Measurements from ENCODE around the gene QPCTL. TPM values are rescaled to one million over a fixed set of nuclear protein-coding genes. Genes with fewer than 3 reads are reported as not detected.

The QPCTL gene
- polyA plus RNA-seq, 1 of the 3 experiments (the other 2 are of a cell fraction): 17.6 TPM

DNA sequence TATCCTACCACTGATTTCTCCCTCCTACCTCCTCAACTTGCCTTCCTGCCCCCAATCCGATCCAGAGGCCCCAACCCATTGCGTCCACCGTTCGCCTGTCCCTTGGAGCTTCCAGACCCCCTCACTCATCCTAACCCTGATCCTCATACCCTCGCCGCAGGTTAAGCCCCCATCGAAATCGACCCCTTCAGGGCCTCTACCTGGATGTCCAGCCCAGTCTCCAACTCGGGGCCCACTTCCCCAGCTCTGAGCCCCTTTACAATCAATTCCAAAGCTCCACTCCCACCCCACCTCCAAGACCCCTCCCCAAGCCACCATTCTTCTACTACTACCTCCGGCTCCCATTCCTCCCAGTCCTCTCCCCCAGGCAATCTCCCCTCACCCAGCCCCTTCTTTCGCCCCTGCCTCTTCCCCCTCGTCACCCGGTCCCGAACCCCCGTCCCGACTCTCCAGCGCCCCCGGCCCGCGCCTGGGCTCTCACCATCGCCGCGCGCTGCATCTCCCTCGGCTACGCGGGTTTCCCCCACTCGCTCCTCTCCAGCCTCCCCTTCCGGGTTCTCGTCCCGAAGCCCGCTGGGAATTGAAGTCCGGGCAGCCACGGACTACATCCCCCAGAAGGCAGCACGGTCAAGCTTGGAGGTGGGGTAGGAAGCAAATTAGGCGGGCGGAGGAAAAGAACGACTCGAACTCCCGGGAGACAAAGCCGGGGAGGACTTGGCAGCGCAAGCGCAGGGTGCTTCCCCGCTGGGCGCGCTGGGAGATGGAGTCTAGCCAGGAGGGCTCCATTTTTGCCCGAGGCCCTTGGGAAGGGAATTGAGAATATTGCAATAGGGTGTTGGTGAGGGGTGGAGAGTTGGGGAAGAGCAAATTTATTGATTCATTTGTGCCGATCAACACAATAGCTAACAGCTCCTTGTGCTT, 38.2 kb downstream of the QPCTL start, which contains the start of gene FBXO46 (continued):
- no peak for TF ChIP-seq REST (IDR thresholded peaks at IDR 0.05; ENCODE audit: low read depth, low read length)
- TF ChIP-seq, protein P1, sequence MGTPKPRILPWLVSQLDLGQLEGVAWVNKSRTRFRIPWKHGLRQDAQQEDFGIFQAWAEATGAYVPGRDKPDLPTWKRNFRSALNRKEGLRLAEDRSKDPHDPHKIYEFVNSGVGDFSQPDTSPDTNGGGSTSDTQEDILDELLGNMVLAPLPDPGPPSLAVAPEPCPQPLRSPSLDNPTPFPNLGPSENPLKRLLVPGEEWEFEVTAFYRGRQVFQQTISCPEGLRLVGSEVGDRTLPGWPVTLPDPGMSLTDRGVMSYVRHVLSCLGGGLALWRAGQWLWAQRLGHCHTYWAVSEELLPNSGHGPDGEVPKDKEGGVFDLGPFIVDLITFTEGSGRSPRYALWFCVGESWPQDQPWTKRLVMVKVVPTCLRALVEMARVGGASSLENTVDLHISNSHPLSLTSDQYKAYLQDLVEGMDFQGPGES (IDR thresholded peaks at IDR 0.05; ENCODE audit: low read depth, low read length): no peak

- 96% methylated on average over 56 of the region's 59 CpGs for WGBS (ENCODE audit: low lambda C conversion rate)
- POLR2A ChIA-PET: no interaction called here
- Histone ChIP-seq H3K79me2 (ENCODE audit: insufficient read depth) (peaks cover 27% of the 10 kb centered on the region), H3F3A (replicated peaks; ENCODE audit: insufficient read depth) (no peaks in the 10 kb centered on the region), H3K9me3 (no peaks in the 10 kb centered on the region), H3K9ac (no peak within 1 kb of the TSS), H3K27me3 (ENCODE audit: insufficient read depth) (no peaks in the 10 kb centered on the region), H2AFZ (ENCODE audit: low read depth) (no peak within 1 kb of the TSS), H3K36me3 (replicated peaks in 1 of 2; ENCODE audit: control insufficient read depth in 1 of 2, insufficient read depth in 2 of 2, low read length in 1 of 2) (no peaks in the 10 kb centered on the region), H3K4me3 (ENCODE audit: low read depth in 2 of 2, low read length in 1 of 2) (no peak within 1 kb of the TSS), H4K20me1 (ENCODE audit: insufficient read depth) (no peaks in the 10 kb centered on the region), H3K27ac (ENCODE audit: low read depth in 2 of 2, low read length in 1 of 2) (no peak within 1 kb of the TSS), H3K4me2 (no peak within 1 kb of the TSS), H3K9me2 (no peaks in the 10 kb centered on the region), H3K4me1 (ENCODE audit: control insufficient read depth in 1 of 2, insufficient read depth in 2 of 2, low read depth in 1 of 2, low read length in 1 of 2) (peaks cover 0 to 3% of the 10 kb centered on the region in 2 experiments; a peak in 1 of 4 replicates)
- TF ChIP-seq POLR2AphosphoS5 (IDR thresholded peaks at IDR 0.05; ENCODE audit: low read depth, low read length) (no peak), RCOR1 (IDR thresholded peaks at IDR 0.05; ENCODE audit: low read length) (no peak), SIN3A (IDR thresholded peaks at IDR 0.05; ENCODE audit: borderline replicate concordance, low read depth, low read length) (no peak), EP300 (IDR thresholded peaks at IDR 0.05; ENCODE audit: borderline replicate concordance in 1 of 2, low read depth in 1 of 2, low read length in 1 of 2) (no peak), ELF1 (IDR thresholded peaks at IDR 0.05) (no peak), MXI1 (IDR thresholded peaks at IDR 0.05; ENCODE audit: low read depth, low read length) (no peak), RXRA (IDR thresholded peaks at IDR 0.05; ENCODE audit: borderline replicate concordance, low read depth) (no peak), FOSL2 (IDR thresholded peaks at IDR 0.05; ENCODE audit: borderline replicate concordance, low read depth) (no peak), FOXJ3 (CRISPR knock-in tag; IDR thresholded peaks at IDR 0.05) (no peak), RFX5 (IDR thresholded peaks at IDR 0.05; ENCODE audit: low read length) (no peak), NRF1 (IDR thresholded peaks at IDR 0.05; ENCODE audit: low read depth, low read length) (no peak), FOXM1 (IDR thresholded peaks at IDR 0.05; ENCODE audit: low read depth) (no peak), TAF1 (IDR thresholded peaks at IDR 0.05; ENCODE audit: borderline replicate concordance, low read depth, low read length) (no peak)
- TF ChIP-seq, protein P2, sequence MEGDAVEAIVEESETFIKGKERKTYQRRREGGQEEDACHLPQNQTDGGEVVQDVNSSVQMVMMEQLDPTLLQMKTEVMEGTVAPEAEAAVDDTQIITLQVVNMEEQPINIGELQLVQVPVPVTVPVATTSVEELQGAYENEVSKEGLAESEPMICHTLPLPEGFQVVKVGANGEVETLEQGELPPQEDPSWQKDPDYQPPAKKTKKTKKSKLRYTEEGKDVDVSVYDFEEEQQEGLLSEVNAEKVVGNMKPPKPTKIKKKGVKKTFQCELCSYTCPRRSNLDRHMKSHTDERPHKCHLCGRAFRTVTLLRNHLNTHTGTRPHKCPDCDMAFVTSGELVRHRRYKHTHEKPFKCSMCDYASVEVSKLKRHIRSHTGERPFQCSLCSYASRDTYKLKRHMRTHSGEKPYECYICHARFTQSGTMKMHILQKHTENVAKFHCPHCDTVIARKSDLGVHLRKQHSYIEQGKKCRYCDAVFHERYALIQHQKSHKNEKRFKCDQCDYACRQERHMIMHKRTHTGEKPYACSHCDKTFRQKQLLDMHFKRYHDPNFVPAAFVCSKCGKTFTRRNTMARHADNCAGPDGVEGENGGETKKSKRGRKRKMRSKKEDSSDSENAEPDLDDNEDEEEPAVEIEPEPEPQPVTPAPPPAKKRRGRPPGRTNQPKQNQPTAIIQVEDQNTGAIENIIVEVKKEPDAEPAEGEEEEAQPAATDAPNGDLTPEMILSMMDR (IDR thresholded peaks at IDR 0.05): no peak
- DNase-seq: no peak
- CTCF ChIA-PET: interaction anchor here (0.9 to 1.5 kb wide), 2 partner anchors 37 to 84 kb away, joined by 4 to 8 read pairs; partner anchors contain the start of gene SIX5
Measured at GRCh38 chr19:45733160-45733810, 40.8 kb downstream of the QPCTL start, which contains the start of gene MEIOSIN. TSS of gene MEIOSIN (plus strand) at chr19:45733439. CDS start at chr19:45735377, 1,938 bp downstream.

Data from SK-N-SH (cell line).